Measurements from ENCODE around the gene FIGNL1.
"Not testable (repeated sequence)": the region's sequence is repeated elsewhere in the genome, so short reads cannot be mapped to it uniquely, and the experiment has no call there.

FIGNL1 gene

DNA sequence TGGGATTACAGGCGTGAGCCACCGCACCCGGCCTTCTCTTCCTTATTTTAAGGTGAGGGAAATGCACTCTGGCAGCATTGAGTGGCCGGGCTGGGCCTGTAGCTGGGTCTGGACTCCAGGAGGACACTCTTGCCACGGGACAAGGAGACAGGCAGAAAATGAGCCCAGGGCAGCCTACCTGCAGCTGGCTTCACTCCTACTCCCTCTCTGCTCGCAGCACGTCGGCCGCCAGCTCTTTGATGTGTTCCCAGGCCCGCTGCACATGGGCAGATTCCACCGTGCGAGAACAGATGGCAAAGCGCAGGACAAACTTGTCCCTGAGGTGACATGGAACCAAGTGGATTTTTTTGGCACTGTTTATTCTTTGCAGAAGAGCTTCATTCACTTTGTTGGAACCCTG is 12.9 kb upstream of the FIGNL1 start:
- H3K4me3 ChIP-seq (ENCODE audit: low read depth, low read length) = no peak overlapping the region
- TF ChIP-seq, protein P1, sequence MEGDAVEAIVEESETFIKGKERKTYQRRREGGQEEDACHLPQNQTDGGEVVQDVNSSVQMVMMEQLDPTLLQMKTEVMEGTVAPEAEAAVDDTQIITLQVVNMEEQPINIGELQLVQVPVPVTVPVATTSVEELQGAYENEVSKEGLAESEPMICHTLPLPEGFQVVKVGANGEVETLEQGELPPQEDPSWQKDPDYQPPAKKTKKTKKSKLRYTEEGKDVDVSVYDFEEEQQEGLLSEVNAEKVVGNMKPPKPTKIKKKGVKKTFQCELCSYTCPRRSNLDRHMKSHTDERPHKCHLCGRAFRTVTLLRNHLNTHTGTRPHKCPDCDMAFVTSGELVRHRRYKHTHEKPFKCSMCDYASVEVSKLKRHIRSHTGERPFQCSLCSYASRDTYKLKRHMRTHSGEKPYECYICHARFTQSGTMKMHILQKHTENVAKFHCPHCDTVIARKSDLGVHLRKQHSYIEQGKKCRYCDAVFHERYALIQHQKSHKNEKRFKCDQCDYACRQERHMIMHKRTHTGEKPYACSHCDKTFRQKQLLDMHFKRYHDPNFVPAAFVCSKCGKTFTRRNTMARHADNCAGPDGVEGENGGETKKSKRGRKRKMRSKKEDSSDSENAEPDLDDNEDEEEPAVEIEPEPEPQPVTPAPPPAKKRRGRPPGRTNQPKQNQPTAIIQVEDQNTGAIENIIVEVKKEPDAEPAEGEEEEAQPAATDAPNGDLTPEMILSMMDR (IDR thresholded peaks at IDR 0.05; ENCODE audit: low read depth, low read length) = no peak

DNA sequence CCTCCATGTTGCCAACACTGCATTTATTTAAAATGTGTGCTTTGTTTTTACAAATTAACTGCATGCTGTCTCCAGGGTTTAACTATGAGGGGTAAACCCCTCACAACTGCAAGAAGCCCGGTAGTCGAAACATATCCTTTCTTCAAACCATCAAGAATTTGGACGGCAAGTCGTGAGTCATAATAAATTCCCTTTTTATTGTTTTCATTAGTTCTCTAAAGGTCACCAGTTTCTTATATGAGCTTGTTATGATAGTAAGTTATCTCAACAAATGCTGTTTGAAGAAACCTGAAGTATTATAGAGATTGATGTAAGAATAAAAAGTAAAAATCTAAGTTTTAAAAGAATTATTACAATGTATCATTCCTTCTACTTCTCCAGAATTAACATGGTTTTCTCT is 12.2 kb upstream of the FIGNL1 start:
- TF ChIP-seq, protein P1 (IDR thresholded peaks at IDR 0.05; ENCODE audit: low read depth, low read length) = no peak
- H3K4me3 ChIP-seq (ENCODE audit: low read depth, low read length) = no peak overlapping the region

DNA sequence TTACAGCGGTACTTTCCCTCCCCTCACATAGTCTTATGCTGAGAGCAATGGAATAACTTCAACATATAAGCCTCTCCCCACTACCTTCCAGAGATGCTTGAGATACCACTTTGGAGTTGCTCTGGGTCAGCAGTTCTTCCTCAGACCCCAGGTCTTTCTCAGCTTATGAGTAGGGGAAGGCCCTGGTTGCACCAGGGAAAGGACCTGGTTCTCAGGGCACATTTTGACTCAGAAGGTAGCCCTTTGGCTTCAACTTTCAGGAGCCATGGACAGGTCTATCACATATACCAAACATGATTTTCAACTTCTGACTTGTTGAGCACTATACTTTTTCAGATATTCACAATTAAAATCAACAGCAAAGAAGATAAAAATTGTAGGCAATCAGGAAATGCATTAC is 11.5 kb upstream of the FIGNL1 start:
- TF ChIP-seq, protein P1 (IDR thresholded peaks at IDR 0.05; ENCODE audit: low read depth, low read length) = no peak
- no peak overlapping the region for H3K4me3 ChIP-seq (ENCODE audit: low read depth, low read length)

DNA sequence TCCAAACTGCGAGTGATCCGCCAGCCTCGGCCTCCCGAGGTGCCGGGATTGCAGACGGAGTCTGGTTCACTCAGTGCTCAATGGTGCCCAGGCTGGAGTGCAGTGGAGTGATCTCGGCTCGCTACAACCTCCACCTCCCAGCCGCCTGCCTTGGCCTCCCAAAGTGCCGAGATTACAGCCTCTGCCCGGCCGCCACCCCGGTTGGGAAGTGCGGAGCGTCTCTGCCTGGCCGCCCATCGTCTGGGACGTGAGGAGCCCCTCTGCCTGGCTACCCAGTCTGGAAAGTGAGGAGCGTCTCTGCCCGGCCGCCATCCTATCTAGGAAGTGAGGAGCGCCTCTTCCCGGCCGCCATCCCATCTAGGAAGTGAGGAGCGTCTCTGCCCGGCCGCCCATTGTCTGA is 9.0 kb upstream of the FIGNL1 start:
- H3K4me3 ChIP-seq (ENCODE audit: low read depth, low read length) = not testable (repeated sequence)

DNA sequence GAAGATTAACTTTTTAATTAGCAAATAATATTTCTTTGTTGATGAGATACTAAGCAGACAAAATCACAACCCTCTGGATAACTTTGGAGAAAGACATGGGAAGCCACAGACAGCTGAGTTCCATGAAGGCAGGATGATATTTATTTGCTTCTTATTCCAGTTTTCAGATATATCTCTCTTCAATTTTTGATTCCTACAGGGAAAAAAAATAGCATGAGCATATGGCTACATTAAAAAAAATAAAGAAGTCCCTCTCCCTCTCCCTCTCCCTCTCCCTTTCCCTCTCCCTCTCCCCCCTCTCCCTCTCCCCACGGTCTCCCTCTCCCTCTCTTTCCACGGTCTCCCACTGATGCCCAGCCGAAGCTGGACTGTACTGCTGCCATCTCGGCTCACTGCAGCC is 8.5 kb upstream of the FIGNL1 start:
- not testable (repeated sequence) for H3K4me3 ChIP-seq (ENCODE audit: low read depth, low read length)

DNA sequence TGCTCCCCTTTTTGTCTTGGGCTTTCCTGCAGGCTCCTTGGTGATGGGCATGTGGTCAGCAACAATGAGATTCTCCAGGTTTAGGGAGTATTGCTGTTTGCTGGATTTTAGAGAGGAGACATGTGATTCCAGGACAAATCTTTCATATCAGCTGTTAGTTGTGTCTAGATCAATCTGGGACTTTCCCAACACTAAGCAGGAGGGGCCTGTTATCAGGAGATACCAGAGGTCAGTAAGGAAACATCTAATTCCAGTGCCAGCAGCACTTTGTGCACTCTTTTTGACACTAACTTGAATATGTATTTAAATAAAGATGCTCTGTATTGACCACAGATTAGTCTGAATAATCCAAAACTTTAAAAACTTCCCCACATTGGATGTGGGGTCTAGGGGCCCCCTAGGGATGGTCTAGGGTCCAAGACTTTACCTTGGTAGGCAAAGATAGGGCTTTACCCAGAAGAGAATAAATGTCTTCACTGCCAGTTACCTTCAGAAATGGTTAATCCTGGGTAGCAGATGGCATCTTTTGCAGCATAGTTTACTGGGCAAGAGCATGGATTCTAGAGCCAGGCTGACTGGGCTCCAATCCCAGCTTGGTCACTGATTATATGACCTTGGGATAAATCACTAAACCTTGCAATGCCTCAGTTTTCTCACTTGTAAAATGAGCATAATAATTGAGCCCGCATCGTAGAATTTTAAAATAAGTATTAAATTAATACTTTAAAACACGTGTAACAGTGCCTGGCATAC is 6.4 kb upstream of the FIGNL1 start:
- H3K4me3 ChIP-seq (ENCODE audit: low read depth, low read length) = no peak overlapping the region
- TF ChIP-seq, protein P1 (IDR thresholded peaks at IDR 0.05; ENCODE audit: low read depth, low read length) = no peak

DNA sequence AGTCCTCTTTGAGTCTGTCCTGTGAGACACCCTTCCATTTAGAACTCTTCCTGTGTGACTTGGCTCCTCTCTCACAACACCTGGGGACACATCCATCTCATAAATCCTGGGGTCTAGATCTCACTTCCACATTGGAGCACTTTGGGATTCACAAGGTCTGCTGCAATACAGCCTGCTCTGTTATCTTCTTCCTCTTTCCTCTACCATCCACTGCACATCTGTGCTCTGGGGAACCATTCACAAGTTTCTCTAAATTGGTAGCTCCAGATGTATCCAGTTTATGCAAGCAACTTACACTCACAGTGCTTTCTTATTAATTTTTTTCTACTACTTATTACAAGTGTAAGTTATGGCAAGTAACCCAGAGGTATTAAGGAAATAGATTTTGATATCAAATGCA is 5.5 kb upstream of the FIGNL1 start:
- TF ChIP-seq, protein P1 (IDR thresholded peaks at IDR 0.05; ENCODE audit: low read depth, low read length) = no peak
- no peak overlapping the region for H3K4me3 ChIP-seq (ENCODE audit: low read depth, low read length)

DNA sequence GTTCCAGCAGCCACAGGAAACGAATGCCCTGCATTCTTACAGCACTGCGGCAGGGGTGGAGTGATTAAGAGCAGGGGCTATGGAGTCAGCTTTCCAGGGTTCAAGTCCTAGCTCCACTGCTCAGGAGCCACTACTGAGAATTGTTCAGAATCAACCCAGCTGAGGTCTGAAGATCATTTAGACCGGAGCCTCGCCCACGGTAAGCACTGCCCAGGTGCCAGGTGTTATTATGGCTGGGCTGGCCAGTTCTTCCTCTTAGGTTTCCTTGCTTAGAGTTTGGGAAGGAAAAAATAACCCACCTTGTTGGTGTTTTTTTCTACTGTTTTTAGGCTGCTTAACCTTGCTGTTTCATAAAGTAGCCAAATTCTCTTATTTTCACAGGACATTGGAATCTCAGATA is 4.8 kb upstream of the FIGNL1 start:
- no peak overlapping the region for H3K4me3 ChIP-seq (ENCODE audit: low read depth, low read length)
- TF ChIP-seq, protein P1 (IDR thresholded peaks at IDR 0.05; ENCODE audit: low read depth, low read length) = no peak

All from WI38 (cell line).